Measurements from ENCODE around the gene C3AR1.
"Not testable (repeated sequence)": the region's sequence is repeated elsewhere in the genome, so short reads cannot be mapped to it uniquely, and the experiment has no call there.

C3AR1 gene
- 15.5 to 110 (median 55.3) reads per million in 18 experiments for total RNA-seq

DNA sequence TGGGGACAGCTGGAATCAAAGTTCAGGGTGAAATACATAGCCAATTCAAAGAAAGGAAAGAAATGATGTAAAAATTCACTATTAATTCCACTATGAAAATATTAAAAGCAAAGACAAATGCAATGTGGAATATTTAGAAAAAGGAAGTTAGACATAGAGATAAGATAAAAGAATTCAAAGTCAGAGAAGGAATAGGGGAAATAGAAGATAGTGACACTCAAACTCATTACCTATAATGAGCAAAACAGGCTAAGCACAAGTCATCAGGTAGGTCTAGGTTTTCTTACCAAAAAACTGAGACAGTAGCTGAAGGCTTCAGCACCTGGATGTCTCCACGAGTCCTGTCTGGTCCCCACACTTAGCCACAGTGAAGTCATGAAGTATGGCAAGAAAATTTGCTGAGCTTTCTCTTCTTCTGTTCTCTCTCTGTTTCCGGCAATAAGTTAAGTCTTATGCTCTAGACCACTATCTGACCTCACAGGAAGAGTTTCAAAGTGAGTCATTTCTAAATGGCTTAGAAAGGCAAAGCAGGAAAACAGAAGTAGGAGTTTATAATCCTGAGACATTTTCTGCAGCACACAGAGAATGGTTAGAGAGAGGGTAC lies at the start of gene C3AR1:
C3AR1 (minus strand) TSS at position 369 of the 604 bp plus-strand sequence. CDS start 6,174 bp downstream, outside the sequence.
- DNase-seq: peak; percentile 80 to 90

DNA sequence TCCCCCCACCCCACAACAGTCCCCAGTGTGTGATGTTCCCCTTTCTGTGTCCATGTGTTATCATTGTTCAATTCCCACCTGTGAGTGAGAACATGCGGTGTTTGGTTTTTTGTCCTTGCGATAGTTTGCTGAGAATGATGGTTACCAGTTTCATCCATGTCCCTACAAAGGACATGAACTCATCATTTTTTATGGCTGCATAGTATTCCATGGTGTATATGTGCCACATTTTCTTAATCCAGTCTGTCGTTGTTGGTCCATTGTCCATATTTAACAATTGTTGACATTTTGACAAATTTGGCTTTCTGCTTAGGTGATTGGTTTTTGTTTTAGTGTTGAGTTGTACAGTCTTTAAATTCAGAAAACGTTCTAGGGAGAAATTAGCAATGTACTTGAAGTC lies 47.0 kb upstream of the C3AR1 start:
- not testable (repeated sequence) for DNase-seq

DNA sequence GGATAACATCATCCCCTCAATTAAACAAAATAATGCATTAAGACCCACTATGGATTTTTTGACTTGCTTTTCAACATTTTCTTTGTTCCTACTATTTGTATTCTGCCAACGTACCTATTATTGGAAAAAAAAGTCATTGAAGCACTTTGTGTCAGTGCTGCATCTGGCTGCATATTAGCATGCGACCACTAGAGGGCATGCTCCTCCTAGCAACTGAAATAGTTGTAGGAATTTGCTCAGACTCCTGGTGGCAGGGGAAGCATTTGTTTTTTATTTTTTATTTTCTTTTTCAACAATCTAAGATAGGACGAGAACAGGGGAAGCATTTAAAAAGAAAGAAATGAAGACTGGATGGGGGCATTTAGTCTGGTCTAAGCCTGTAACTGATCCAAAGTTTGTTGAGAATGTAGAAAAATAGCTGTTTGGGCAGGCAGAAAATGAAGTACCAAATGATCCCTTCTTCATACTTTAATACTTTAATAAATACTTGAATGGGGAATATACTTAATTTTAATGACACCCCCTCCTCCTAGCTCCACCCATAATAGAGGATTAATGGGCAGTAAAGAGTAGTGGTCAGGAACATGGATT lies 42.7 kb upstream of the C3AR1 start:
- DNase-seq: peak; percentile 85 to 87

DNA sequence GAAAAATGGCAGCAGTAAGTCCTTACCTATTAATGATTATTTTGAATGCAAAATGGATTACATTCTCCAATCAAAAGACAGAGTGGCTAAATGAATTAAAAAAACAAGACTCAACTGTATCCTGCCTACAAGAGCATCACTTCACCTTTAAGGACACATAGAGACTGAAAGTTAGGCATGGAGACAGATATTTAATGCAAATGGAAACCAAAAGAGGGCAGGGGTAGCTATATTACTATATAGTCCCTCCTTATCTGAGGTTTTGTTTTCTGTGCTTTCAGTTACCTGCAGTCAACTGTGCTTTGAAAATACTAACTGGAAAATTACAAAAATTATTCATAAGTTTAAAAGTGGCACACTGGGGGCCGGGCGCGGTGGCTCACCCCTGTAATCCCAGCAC lies 33.1 kb upstream of the C3AR1 start:
- DNase-seq: no peak

DNA sequence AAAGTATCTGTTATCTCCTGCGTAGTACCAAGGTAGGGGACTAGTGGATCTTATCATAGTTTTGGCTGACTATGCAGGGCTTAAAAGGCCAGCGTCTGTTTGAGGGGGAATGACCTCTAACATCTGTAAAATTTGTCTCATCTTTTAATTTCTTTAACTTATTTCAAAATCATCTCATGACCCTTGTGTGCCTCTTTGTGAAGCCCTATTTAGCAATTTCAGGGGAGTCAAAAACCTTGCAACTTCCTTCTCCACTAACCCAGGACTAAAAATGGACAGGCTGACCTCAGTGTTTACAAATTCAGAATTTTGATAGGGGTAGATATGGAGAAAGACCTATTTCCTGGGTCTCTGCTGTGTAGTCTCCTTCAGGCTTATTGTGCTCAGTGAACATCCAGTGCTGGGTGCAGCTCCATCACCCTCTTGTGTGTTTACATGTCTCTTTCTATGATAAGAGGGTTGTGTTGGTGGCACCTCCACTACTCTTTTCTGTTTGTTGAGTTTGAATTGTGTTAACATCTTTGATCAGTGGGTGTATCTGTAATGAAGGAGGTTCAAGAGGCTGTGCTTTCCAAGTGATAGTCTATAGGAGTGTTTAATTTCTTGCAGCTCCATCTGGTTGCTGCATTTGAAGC lies 30.2 kb upstream of the C3AR1 start:
- peak; percentile 67 to 77 for DNase-seq

DNA sequence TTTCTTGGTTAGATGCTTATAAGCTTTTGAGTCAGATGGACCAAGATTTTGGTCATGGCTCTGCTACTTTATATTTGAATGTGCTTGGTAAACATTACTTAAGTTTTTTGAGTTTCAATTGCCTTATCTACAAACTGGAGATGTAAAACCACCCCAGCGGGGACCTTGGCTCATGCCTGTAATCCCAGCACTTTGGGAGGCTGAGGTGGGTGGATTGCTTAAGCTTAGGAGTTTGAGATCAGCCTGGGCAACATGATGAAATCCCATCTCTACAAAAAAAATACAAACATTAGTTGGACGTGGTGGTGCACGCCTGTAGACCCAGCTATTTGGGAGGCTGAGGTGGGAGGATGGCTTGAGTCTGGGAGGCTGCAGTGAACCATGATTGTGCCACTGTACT lies 27.1 kb upstream of the C3AR1 start:
- DNase-seq: peak in 1 of 2 donors; percentile 59

DNA sequence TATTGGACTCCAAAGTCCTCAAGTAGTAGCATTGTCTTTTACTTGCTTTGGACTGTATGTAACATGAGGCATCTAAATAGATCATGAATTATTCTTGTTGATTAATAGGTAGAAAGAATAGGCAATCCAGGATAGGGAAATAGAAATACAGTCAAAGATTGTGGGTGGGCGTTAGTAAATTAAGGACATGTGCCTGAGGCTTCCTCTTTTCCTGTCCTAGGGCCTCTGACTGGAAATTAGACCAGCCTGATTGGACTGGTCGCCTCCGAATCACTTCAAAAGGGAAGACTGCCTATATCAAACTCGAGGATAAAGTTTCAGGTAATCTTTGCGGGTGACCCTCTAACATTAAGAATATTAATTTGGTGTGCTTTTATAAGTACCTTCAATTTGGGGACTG lies 23.6 kb upstream of the C3AR1 start:
- DNase-seq: peak; percentile 63 to 76

DNA sequence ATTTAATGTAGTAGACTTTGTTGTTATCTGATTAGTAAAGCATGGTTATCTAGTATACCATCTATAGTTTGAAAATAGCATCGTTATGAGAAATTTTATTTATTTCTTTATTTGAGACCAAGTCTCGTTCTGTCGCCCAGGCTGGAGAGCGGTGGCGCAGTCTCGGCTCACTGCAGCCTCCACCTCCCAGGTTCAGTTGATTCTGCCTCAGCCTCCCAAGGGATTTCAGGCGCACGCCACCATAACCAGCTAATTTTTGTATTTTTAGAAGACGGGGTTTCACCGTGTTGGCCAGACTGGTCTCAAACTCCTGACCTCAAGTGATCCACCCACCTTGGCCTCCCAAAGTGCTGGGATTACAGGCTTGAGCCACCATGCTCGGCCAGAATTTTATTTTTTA lies 23.1 kb upstream of the C3AR1 start:
- DNase-seq: not testable (repeated sequence)

DNA sequence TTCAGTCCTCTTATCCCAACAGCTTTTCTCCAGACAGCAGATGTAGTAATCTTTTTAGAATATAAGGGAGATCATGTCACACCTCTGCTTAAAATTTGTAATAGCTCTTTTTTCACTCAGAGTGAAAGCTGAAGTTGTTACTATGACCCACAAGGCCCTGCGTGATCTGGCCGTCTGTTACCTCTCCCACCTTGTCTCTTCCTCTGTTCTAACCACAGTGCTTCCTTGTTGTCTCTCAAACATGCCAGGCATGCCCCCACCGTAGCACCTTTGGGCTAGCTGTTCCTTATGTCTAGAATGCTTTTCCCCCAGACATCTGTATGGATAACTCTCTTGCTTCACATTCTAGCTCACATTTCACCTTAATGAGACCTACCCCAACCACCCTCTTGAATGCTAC lies 22.4 kb upstream of the C3AR1 start:
- no peak for DNase-seq

DNA sequence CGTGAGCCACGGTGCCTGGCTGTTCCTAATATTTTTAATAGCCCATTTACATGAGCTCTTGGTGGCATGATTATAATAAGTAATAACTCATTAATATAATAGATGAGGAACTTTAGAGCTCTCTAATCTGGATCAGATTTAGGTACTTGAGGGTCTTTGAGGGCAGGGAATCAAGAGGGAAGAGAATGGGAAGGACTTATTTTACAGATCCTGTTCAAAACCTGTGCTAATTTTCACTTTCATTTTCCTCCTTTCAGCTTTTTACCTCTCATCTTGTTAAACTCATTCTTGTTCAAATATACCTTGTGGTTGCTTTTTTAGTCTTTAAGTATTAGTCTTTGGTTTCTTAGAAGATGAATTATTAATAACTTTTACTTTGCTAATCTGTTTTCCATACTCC lies 21.5 kb upstream of the C3AR1 start:
- DNase-seq: no peak

DNA sequence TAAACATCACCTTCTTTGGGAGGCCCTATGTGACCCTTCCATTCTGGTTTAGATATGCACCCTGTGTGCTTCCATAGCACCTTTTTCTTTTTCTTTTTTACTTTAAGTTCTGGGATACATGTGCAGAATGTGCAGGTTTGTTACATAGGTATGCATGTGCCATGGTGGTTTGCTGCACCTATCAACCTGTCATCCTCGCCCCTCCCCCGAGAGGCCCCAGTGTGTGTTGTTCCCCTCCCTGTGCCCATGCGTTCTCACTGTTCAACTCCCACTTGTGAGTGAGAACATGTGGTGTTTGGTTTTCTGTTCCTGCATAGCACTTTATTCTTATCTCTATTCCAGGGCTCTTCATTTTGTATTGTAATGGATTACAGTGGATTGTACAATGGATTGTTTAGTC lies 18.2 kb upstream of the C3AR1 start:
- DNase-seq: not testable (repeated sequence)

DNA sequence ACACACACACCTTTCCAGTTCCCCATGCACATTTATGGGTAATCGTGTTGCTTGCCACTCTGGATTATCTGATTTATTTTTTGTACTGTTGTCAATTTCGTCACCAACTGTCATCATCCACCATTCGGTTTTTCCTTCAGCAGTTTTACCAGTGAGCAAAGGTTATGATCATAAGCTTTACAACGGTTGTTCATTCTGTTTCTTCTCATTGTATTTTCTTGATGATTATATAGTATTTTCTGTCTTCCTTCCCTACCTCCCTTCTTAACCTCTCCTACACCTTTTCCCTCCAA lies 16.6 kb upstream of the C3AR1 start:
- DNase-seq: no peak

DNA sequence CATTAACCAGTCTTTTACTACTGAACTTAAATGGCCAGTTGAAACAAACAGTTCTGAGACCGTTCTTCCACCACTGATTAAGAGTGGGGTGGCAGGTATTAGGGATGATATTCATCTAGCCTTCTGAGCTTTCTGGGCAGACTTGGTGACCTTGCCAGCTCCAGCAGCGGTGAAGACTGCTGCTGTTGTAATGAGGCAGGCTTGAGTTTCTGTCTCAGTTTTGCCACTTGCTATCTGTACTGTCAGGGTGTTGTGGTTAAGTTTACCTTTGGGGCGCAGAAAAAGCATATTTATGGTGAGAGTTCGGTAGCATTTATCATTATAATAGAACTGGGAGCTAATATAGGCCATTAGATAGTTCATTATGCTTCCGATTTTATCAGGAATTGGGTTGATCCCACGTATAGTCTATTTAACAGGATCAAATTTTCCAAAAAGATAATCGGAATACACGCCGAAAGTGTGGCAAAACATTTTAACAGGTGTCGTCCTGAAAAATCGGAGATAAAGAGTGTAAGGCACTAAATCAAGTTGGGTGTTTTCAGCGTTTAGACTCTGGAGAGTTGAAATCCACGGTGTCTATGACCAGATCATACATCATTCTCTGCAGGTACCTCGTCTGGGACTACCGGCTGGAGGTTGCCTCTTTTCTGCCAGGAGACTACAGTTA lies 15.2 kb upstream of the C3AR1 start:
- peak; percentile 33 to 51 for DNase-seq

DNA sequence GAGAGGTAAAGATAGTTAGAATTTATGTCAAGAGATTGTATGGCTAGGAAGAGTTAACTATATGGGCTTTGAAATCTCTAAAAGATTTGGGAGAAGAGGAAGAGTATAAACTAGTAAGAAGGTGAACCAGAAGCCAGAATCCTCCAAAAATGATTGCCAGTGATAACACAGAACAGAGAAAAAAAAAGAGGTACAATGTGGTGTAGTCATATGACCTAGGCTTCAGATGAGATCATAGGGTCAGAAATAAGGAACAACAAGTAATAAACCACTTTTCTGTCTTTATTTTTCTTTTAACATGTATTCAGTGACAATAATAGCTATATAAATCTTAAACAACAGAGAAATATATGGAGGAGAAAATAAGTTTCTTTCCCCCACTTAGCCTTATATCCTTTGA lies 14.0 kb upstream of the C3AR1 start:
- DNase-seq: peak; percentile 58 to 78

DNA sequence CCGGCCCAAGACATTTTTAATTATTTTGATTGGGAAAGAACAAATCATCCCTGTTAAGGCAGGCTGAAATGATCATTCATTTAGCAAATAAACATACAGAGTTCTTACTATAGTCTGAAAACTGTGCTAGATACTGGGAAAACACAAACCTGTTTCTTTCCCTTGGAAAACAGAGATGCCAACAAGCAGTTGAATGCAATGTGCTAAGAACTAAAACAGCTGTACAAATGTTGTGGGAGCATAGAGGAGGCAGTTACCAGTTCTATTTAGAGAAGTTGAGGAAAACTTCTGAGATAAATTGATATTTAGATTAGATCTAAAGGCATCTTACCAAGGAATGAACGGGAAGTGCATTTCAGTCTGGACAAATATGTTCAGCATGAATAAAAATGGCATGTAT lies 12.8 kb upstream of the C3AR1 start:
- DNase-seq: no peak

DNA sequence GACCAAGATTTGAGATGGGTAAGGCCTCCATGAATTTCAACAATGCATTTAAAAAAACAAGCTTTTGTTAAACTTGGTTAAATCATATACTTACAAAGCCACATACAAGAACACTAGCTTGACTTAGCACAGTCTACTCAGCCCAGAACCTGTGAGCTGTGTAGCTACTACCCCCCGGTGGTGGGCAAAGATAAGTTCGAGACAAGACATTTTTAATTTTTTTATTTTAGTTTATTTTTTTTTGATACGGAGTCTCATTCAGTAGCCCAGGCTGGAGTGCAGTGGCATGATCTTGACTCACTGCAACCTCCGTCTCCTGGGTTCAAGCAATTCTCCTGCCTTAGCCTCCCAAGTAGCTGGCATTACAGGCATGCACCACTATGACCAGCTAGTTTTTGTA lies 12.2 kb upstream of the C3AR1 start:
- DNase-seq: peak; percentile 55 to 72

DNA sequence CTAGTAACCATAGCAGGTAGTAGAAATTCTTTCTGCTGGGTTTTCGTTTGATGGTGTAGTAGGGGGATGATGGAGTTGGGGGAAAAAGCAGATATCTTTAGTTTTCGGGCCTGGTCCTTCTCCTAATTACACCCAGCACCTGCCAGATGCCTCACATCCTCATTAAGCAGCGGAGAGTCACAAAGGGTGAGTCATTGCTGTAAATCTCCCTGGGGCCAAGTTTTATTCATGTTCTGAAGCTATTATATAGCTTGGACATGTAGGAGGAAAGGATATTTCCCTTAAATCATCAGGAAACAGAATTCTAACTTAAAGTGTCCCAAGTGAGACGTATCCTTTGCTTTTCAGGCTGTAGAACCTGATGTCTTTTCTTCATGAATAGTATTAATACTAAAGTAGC lies 11.0 kb upstream of the C3AR1 start:
- DNase-seq: peak in 1 of 2 donors; percentile 37

DNA sequence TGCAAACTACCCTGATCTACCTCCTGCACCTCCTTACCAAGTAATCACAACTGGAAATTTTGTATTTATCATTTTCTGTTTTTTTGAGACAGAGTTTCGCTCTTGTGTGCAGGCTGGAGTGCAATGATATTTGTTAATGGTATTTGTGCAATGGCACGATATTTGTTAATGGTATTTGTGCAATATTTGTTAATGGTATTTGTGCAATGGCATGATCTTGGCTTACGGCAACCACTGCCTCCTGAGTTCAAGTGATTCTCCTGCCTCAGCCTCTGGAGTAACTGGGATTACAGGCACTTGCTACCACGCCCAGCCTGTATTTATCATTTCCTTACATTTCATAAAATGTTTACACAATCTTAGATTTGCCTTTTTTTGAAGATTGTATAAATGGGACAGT lies 10.2 kb upstream of the C3AR1 start:
- peak; percentile 67 to 88 for DNase-seq

DNA sequence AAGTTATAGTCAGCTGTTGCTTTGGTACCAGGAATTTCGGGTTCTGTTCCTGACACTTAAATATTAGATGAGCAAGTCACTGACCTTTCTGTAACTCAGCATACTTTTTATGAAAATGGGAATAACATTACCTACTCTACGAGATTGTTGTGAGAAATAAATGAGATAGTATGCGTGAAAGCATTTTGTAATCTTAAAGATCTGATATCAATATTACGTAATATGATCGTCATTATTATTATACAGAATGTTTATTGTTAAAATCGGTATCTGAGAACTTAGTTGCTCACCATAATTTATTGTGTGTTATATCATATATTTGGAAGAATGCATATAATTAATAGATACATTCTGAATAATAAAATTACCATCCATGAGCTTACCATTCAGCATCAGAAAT lies 9.8 kb upstream of the C3AR1 start:
- no peak for DNase-seq

DNA sequence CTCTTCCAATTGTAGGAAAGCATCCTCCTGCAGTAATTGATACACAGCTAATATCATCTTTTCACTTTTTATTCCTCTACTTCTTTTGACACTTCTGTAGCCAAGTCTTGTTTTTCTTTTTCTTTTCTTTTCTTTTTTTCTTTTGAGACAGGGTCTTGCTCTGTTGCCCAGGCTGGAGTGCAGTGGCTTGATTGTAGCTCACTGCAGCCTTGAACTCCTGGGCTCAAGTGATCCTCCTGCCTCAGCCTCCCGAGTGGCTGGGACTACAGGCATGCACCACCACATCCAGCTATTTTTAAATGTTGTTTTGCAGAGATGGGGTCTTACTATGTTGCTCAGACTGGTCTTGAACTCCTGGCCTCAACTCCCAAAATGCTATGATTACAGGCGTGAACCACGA lies 5.7 kb upstream of the C3AR1 start:
- DNase-seq: not testable (repeated sequence)

DNA sequence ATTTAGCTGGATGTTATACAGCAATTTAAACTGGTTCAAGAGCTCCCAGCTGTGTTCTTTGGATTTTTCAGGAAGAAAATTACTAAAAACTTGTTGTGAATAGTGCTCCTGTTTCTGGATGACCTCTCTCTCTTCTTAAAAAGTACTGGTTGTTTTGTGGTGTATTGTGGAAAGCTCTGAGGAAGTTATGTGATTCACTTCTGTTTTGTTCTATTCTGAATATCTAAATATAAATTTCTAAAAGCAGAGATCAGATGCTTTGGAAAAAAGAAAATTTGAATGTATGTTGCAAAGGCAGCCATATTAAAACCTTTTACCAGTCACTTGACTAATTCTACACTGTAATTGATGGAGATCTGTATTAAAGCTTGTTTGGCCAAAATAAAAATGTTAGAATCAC lies 3.4 kb upstream of the C3AR1 start:
- peak; percentile 26 to 71 for DNase-seq

DNA sequence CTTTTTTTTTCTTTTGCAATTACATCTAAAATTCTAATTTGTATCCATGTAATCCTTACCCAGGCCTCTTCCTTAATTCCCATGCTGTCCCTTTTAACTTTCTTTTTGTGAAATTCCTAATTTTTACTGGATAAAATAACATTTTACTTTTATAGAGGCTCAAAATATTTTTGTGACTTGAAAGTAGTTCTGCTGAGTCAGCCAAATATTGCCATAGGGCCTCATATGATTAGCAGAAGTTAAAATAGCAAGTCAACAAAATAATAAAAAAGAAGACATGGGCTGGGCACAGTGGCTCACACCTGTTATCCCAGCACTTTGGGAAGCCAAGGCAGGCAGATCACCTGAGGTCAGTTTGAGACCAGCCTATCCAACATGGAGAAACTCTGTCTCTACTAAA lies 2.0 kb downstream of the C3AR1 start:
- peak in 1 of 2 donors; percentile 36 for DNase-seq

DNA sequence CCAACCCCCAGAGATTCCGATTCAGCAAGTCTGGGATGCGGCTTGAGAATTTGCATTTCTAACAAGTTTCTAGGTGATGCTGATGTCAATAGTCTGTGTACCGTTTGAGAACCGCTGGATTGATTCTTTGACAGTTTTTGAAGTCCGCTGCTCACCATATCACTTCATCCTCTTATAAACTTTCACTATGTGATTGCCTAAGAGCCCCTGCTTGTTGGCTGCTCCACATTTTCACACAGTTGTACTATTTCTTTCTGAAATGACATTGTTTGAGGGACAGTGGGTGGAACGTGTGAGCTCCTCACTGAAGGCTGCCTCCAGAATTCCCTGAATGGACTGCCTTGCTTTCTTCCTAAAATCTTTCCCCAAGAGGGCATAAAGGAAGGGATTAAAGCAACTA lies 7.7 kb downstream of the C3AR1 start:
- DNase-seq: no peak

DNA sequence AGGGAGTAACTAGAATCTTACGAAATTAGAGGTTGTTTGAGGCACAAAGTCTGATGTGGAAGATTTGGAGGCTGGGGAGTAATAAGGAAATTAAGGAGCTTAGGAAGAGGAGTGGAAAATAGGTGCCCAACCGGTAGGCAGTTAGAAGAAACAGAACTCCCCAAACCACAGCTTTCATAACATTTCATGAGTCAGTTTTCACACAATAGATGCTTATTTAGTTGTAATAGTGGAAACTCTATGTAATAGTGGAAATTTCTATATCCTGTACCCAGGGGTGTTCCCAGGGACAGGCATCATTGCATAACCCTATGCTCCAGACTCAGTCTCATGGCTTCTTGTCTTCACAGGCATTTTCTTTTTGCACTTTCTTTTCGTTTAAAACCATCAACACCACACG lies 8.3 kb downstream of the C3AR1 start:
- peak; percentile 81 to 94 for DNase-seq
